Adrenal gland (tissue), 5 donors: ENCODE measurements around the gene PEPD.

ENCODE experiments used
- POLR2A ChIP-seq, 2 donors: fragments of 450-650 bp; IDR thresholded peaks; one replicate each; pipeline ENCODE4 v1.6.1; 2017; ENCODE audit warnings: antibody characterized with exemption in 2 of 2, mild to moderate bottlenecking in 2 of 2, moderate library complexity in 1 of 2
- TF ChIP-seq, protein P1 (sequence below), 6 experiments: fragments of 450-650 bp in 4 of 6; fragments of 200-600 bp in 2 of 6; sonication (generic) in 1 of 6; IDR thresholded peaks; 1 replicate in 5 of 6; 2 replicates in 1 of 6; pipeline versions ENCODE4 v1.5.1 to v1.8.0; 2016 to 2021; ENCODE audit warnings: antibody characterized with exemption in 6 of 6, mild to moderate bottlenecking in 2 of 6, moderate library complexity in 1 of 6
- donor health status: DM: no; HTN: no; CAD: no.

DNA sequence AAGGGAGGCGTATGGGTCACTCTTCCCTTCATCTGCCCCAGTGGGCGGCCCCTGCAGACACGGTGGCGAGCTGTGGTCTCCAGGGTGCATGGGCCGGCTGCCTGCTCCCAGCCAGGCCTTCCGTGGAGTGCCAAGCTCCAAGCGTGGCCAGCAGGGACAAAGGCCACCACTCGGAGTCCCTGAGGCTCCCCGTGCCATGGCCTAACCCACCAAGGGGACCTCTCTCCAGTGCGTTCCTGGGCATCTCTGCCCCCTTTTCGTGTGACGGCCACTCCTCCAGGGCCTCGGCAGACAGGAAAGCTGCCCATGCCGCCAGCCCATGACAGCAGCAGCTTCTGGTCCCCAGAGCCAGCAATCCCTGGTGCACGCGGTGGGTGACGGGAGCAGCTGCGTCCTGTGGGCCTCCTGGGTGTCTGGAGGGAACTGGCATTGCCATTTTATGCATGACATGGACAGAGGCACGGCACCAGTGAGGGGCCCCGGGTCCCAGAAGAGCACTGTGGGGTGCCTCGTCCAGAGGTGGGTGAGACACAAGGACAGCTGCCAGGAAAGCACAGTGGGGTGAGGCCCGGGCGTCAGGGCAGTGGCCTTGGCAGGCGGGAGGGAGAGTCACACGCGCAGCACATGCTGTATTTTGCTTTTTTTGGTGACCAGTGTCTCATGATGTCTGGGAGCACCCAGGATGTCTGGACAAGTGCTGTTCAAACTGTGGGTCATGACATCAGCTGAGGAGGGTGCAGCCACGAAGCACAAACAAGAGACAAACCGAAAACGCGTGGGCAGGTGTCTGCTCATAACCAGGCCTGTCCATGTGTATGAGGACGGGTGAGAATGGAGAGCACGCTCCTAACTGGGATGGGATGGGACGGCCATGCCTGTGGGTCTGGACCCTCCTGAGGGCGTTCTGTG is 115.8 kb downstream of the PEPD start:
- TF ChIP-seq POLR2A (IDR thresholded peaks at IDR 0.05): no peak
- TF ChIP-seq, protein P1, sequence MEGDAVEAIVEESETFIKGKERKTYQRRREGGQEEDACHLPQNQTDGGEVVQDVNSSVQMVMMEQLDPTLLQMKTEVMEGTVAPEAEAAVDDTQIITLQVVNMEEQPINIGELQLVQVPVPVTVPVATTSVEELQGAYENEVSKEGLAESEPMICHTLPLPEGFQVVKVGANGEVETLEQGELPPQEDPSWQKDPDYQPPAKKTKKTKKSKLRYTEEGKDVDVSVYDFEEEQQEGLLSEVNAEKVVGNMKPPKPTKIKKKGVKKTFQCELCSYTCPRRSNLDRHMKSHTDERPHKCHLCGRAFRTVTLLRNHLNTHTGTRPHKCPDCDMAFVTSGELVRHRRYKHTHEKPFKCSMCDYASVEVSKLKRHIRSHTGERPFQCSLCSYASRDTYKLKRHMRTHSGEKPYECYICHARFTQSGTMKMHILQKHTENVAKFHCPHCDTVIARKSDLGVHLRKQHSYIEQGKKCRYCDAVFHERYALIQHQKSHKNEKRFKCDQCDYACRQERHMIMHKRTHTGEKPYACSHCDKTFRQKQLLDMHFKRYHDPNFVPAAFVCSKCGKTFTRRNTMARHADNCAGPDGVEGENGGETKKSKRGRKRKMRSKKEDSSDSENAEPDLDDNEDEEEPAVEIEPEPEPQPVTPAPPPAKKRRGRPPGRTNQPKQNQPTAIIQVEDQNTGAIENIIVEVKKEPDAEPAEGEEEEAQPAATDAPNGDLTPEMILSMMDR (IDR thresholded peaks at IDR 0.05): no peak
